GM18870 (cell line): ENCODE data around the gene ACOT6.
"Not testable (repeated sequence)": the region's sequence is repeated elsewhere in the genome, so short reads cannot be mapped to it uniquely, and the experiment has no call there.

Experiments
- ATAC-seq: cut with Tn5 transposase; IDR thresholded peaks from one replicate; pipeline ENCODE4 v1.9.1; 2021; ENCODE audit warnings: moderate library complexity; ENCODE audit not compliant: unreplicated experiment

Gene ACOT6

DNA sequence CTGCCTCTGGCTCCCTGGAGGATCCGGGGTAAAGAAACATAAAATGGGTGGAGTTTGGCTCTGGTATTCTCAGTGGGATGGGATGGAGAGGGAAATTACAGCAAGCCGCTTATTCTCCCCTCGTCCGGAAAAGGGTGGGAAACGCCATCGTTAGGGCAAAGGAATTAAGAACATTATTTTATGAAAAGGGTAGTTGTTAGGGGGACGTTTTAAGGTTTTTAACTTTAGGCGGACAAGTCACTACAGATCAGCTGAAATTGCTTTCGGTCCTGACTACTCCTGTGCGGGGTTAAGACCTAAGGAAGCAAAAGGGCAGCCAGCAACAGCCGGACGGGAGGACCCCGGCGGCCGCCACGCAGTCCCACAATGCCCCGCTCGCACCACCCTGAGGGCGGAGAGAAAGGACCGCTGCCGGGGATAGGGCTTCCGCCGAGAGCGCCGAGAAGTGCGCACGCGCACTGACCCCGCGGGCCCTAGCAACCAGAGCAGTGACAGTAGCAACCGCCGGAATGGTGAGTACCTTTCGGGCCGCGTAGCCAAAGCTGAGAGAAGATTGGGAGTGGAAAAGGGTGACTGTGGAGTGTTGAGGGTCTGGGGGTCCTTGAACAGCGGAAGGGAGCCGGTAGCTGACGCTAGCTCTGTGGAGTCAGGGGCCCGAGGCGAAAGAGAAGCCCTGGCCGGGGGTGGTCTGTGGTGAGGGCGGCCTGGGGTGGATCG lies 32.4 kb downstream of the ACOT6 start, which contains the start of gene DNAL1:
TSS of gene DNAL1 (plus strand) at position 456 of the 717 bp plus-strand sequence. CDS start at position 510, 54 bp downstream.
- peak; percentile 77 for ATAC-seq

DNA sequence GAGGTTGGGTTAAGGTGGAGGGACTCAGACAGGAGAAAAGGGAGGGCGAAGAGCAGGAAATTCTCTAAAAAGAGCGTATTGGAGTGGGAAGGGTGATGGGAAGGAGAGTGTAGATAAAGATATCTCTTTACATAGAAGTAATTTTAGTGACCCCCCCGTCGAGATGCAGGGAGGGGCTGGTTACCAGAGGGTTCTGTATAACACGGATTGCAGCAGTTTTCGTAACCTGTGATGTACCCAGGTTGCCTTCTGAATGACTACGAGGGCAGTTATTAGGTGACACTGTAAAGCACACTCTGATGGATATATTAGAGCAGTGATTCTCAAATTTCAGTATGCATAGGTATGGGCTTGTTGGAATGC lies 32.9 kb downstream of the ACOT6 start:
- ATAC-seq, result no peak

DNA sequence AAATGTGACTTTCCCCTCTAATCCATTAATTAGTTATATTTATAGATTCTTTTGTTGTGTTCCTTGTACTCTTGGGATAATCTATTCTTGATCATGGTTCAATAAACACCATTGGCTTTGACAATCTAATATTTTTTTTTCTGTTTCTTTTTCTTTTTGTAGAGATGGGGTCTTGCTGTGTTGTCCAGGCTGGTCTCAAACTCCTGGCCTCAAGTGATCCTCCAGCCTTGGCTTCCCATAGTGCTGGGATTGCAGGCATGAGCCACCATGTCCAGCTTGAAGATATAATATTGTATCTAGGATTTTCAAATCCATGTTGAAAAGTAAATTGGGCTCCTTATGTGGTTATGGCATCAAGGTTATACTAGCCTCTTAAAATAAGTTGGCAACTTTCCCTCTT lies 38.7 kb downstream of the ACOT6 start:
- no peak for ATAC-seq

DNA sequence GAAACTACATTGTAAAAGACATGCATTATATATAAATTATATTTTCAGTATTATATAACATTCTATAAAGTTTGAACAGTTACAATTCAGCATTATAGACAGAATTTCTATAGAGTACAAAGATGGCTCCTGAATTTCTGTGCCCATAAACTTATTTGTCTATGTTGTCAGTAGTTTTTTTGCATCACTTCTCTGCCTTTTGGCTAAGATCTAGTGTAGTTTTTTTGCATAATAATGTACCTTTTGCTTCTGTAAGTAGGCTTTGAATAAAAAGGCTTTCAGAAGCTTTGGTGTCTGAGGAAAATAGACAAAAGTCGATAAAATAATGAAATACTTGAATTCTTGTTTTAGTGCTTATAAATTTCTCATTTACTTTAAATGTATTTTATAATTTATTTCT lies 43.5 kb downstream of the ACOT6 start:
- no peak for ATAC-seq

DNA sequence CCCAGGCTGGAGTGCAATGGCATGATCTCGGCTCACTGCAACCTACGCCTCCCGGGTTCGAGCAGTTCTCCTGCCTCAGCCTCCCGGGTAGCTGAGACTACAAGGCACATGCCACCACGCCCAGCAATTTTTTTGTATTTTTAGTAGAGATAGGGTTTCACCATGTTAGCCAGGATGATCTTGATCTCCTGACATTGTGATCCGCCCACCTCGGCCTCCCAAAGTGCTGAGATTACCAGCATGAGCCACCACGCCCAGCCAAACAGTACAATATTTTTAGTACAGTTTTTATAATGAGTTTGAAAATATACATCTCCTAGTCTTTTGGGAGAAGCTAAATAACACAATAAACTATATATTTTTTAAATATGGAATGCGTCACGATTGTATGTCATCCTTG lies 46.9 kb downstream of the ACOT6 start:
- ATAC-seq, result not testable (repeated sequence)

DNA sequence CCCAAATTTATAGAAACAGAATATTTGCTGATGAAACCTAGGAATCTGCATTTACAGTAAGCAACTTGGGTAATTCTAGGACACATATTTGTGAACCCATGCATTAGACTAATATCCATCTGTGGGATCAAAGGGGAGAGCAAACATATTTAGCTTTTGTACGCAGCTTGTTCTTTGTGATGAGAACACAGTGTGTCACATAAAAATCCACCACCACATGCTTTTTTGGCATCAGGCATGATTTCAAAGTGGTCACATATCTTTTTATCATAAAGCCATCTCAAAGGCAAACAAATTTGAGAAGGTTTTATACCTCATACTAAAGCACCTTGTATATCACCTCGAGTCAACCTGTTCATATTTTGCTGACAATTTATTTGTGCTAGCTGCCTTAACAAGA lies 48.2 kb downstream of the ACOT6 start:
- ATAC-seq, result no peak

DNA sequence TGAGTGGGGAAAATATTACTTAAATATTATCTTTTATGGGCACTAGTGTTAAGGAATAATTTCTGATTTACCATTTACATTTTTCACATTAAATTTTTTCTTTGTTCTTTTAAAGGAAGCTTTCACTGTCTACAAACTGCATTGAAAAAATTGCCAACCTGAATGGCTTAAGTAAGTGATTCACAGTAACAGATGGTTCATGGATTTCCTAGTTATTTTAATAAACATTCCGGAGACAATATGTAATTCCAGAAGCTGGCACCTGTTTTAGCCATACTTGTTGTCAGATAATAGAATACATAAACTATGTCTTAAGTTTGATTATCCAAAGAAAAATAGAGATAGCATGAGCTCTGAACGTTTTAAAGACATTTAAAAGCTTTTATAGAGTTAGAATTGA lies 49.6 kb downstream of the ACOT6 start:
- no peak for ATAC-seq

DNA sequence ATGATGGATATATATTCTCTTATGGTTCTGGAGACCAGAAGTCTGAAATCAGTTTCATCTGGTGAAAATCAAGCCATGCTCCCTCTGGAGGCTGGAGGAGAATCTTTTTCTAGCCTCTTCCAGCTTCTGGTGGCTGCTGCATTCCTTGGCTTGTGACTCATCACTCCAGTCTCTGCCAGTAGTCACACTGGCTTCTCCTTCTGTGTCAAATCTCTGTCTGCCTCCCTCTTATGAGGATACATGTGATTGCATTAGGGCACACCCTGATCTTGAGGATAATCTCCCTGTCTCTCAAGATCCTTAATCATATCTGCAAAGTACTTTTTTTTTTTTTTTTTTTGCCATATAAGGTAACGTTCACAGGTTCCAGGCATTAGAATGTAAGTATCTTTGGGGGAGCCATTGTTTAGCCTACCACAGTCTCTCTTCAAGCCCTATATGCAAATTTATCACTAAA lies 50.2 kb downstream of the ACOT6 start:
- ATAC-seq, result no peak

DNA sequence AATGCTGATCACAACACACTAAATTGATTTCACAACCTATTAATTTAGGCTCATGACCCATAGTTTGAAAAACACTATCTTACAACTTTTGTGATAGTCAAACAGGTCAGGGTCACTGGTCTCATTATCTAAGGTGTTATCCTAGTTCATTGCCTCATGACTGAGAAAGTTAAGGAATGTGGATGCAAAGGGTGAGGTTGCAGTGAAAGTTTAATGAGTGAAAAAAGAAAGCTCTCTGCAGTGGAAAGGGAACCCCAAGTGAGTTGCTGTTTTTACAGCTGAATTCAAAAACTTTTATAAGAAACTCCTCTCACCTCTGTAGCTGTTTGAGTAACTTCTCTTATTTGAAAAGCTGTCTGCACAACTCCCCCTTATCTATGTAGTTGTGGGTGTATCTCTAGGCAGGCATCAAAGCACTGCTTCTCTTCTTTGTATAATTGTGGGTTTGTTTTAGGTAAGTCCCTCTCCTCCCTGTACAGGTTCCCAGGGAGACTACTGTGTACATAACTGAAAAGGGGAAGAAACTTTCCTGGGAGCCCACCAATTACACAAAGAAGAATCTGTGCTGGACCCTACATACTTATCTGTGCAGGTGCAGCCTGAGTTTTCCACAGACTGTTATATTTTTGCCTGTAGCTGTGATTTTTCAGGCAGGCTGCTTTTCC lies 51.4 kb downstream of the ACOT6 start:
- ATAC-seq, result no peak

DNA sequence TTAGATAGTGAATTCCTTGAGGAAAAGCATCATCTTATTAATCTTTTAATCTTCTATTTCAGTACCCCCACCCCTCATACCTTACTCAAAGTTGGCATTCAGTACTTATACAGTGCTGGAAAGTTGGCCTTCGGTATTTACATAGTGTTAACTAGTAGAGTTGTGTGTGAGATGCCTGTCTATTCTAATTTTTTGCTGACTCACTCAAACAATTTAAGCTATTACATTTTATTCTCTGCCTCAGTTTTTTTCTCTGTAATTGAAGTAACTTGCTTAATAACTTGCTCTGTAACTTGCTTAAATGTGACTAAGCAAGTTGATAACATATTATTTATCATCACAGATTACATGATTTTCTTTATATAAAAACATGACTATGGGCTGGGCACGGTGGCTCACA lies 52.8 kb downstream of the ACOT6 start:
- no peak for ATAC-seq

DNA sequence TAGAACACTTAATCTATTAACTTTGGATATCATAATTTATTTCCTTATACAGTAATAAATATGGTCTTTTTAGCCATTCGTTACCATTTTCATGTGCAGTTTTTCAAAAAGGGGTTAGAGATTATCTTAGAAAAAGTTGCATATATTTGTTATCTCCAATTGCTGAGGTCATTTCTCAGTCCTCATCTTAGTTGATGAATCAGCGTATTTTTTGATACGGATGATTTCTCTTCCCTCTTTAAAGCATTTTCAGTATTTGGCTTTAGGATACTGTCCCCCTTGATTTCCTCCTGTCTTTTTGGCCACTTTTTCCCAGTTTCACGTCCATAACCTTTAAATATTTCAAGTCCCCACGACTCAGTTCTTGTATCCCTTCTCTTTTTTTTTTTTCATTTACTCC lies 54.3 kb downstream of the ACOT6 start:
- ATAC-seq, result no peak

DNA sequence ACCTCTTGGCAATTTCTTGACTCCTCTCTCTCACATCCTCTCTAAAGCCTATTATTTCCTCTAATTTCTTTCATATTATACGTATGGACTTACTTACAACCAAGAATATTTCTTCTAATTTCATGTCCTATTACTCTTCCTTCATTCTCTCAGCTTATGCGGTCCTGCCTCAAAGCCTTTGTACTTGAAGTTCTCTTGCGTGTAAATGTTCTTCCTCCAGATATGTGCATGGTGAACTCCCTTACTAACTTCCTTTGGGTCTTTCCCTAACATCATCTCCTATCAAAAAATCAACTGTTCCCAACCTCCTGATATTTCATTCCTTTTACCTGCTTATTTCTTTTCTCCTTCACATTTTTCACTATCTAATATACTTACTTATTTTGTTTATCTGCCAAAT lies 55.5 kb downstream of the ACOT6 start:
- no peak for ATAC-seq
